Measurements from ENCODE around the gene ELMO1.
A peak's percentile ranks its signal among the peaks of the same experiment; 100 is the strongest.

The ELMO1 gene

GRCh38 chr7:37097276-37097675, 351.4 kb downstream of the ELMO1 start:
- Histone ChIP-seq H3K4me3 (ENCODE audit: severe bottlenecking) (no peak overlapping the region), H3K27me3 (ENCODE audit: insufficient read depth, poor library complexity, severe bottlenecking) (no peaks in the 10 kb centered on the region), H3K27ac (ENCODE audit: poor library complexity, severe bottlenecking) (no peak overlapping the region), H3K9me3 (ENCODE audit: severe bottlenecking) (no peaks in the 10 kb centered on the region), H3K4me1 (ENCODE audit: insufficient read depth, poor library complexity, severe bottlenecking) (peaks cover 7% of the 10 kb centered on the region), H3K36me3 (ENCODE audit: low read depth) (no peaks in the 10 kb centered on the region)
- DNase-seq (ENCODE audit: low spot score) (no peak), ATAC-seq (ENCODE audit: low read depth) (no peak)
- TF ChIP-seq CTCF (IDR thresholded peaks at IDR 0.05; ENCODE audit: poor library complexity, severe bottlenecking) = no peak

GRCh38 chr7:37096341-37096740, 352.3 kb downstream of the ELMO1 start:
- H3K36me3 ChIP-seq (ENCODE audit: low read depth) = no peaks in the 10 kb centered on the region

GRCh38 chr7:37095122-37095521, 353.5 kb downstream of the ELMO1 start:
- H3K4me3 ChIP-seq (ENCODE audit: severe bottlenecking) = no peak overlapping the region
- H3K36me3 ChIP-seq (ENCODE audit: low read depth) = no peaks in the 10 kb centered on the region
- H3K4me1 ChIP-seq (ENCODE audit: insufficient read depth, poor library complexity, severe bottlenecking) = peaks cover 7% of the 10 kb centered on the region
- H3K27ac ChIP-seq (ENCODE audit: poor library complexity, severe bottlenecking) = no peak overlapping the region
- TF ChIP-seq CTCF (IDR thresholded peaks at IDR 0.05; ENCODE audit: poor library complexity, severe bottlenecking) = no peak
- H3K27me3 ChIP-seq (ENCODE audit: insufficient read depth, poor library complexity, severe bottlenecking) = no peaks in the 10 kb centered on the region
- DNase-seq (ENCODE audit: low spot score) (no peak), ATAC-seq (ENCODE audit: low read depth) (no peak)
- no peaks in the 10 kb centered on the region for H3K9me3 ChIP-seq (ENCODE audit: severe bottlenecking)

More at GRCh38 chr7:37096341-37096740, 352.3 kb downstream of the ELMO1 start:
- Histone ChIP-seq H3K4me3 (ENCODE audit: severe bottlenecking) (no peak overlapping the region), H3K9me3 (ENCODE audit: severe bottlenecking) (no peaks in the 10 kb centered on the region), H3K27ac (ENCODE audit: poor library complexity, severe bottlenecking) (no peak overlapping the region), H3K27me3 (ENCODE audit: insufficient read depth, poor library complexity, severe bottlenecking) (no peaks in the 10 kb centered on the region), H3K4me1 (ENCODE audit: insufficient read depth, poor library complexity, severe bottlenecking) (peaks cover 7% of the 10 kb centered on the region)
- DNase-seq (ENCODE audit: low spot score) = peak; percentile 66
- ATAC-seq (ENCODE audit: low read depth) = peak; percentile 91
- TF ChIP-seq CTCF (IDR thresholded peaks at IDR 0.05; ENCODE audit: poor library complexity, severe bottlenecking) = no peak

- TF ChIP-seq CTCF (IDR thresholded peaks at IDR 0.05; ENCODE audit: poor library complexity, severe bottlenecking) = no peak
- Histone ChIP-seq H3K4me1 (ENCODE audit: insufficient read depth, poor library complexity, severe bottlenecking) (peaks cover 7% of the 10 kb centered on the region), H3K4me3 (ENCODE audit: severe bottlenecking) (no peak overlapping the region), H3K27me3 (ENCODE audit: insufficient read depth, poor library complexity, severe bottlenecking) (no peaks in the 10 kb centered on the region), H3K9me3 (ENCODE audit: severe bottlenecking) (no peaks in the 10 kb centered on the region), H3K36me3 (ENCODE audit: low read depth) (no peaks in the 10 kb centered on the region), H3K27ac (ENCODE audit: poor library complexity, severe bottlenecking) (no peak overlapping the region)
- DNase-seq (ENCODE audit: low spot score) (no peak), ATAC-seq (ENCODE audit: low read depth) (no peak)
Observed at GRCh38 chr7:37093257-37093656, 355.4 kb downstream of the ELMO1 start.

- H3K36me3 ChIP-seq (ENCODE audit: low read depth) = no peaks in the 10 kb centered on the region
- peaks cover 7% of the 10 kb centered on the region for H3K4me1 ChIP-seq (ENCODE audit: insufficient read depth, poor library complexity, severe bottlenecking)
- no peaks in the 10 kb centered on the region for H3K9me3 ChIP-seq (ENCODE audit: severe bottlenecking)
- DNase-seq (ENCODE audit: low spot score) (no peak), ATAC-seq (ENCODE audit: low read depth) (no peak)
- no peaks in the 10 kb centered on the region for H3K27me3 ChIP-seq (ENCODE audit: insufficient read depth, poor library complexity, severe bottlenecking)
- TF ChIP-seq CTCF (IDR thresholded peaks at IDR 0.05; ENCODE audit: poor library complexity, severe bottlenecking) = no peak
- no peak overlapping the region for H3K27ac ChIP-seq (ENCODE audit: poor library complexity, severe bottlenecking)
- no peak overlapping the region for H3K4me3 ChIP-seq (ENCODE audit: severe bottlenecking)
Observed at GRCh38 chr7:37092548-37092947, 356.1 kb downstream of the ELMO1 start.

All from RWPE2 (cell line).